MG63 (cell line): ENCODE data around the gene TIAM2. TPM values are rescaled to one million over a fixed set of nuclear protein-coding genes. Genes with fewer than 3 reads are reported as not detected.

ENCODE experiments used
- DNase-seq: peaks from one replicate; pipeline ENCODE4 v3.0.0-alpha.2; 2020
- H3K27me3 ChIP-seq: fragments of 250-450 bp; sonication (Bioruptor Pico); 2 replicates; pipeline ENCODE4 v1.5.1; 2020; ENCODE audit warnings: mild to moderate bottlenecking, moderate library complexity
- H3K36me3 ChIP-seq: fragments of 250-450 bp; sonication (Bioruptor Pico); 2 replicates; pipeline ENCODE4 v1.5.1; 2020; ENCODE audit warnings: mild to moderate bottlenecking, moderate library complexity
- H3K4me3 ChIP-seq: fragments of 250-450 bp; sonication (Bioruptor Pico); 2 replicates; pipeline ENCODE4 v1.5.1; 2020; ENCODE audit warnings: mild to moderate bottlenecking, moderate library complexity
- H3K9me3 ChIP-seq: fragments of 250-450 bp; sonication (Bioruptor Pico); 2 replicates; pipeline ENCODE4 v1.5.1; 2020; ENCODE audit warnings: mild to moderate bottlenecking, moderate library complexity
- total RNA-seq: library from RNA; depleted of rRNA; stranded (reverse); fragments of >200 nt; shearing (Covaris generic); gene quantifications from 2 replicates; pipeline ENCODE4 v1.2.3, GENCODE V29; 2014; ENCODE audit warnings: low replicate concordance

Gene TIAM2
- total RNA-seq, 1 experiment from 2014 or later = 4.9 TPM

GRCh38 chr6:155066921-155067680 lies 72.0 kb downstream of the TIAM2 start:
- peak; percentile 9 for DNase-seq
- Histone ChIP-seq H3K4me3 (no peak overlapping the region), H3K36me3 (no peaks in the 10 kb centered on the region), H3K9me3 (peaks cover 2% of the 10 kb centered on the region; the same call in 1 of the 2 replicates), H3K27me3 (no peaks in the 10 kb centered on the region)

GRCh38 chr6:155067956-155068615 lies 73.0 kb downstream of the TIAM2 start:
- no peak for DNase-seq

GRCh38 chr6:155069543-155069942 lies 74.4 kb downstream of the TIAM2 start:
- DNase-seq = no peak
- no peak overlapping the region for H3K4me3 ChIP-seq

More at GRCh38 chr6:155067956-155068615, 73.0 kb downstream of the TIAM2 start:
- Histone ChIP-seq H3K27me3 (no peaks in the 10 kb centered on the region), H3K9me3 (no peaks in the 10 kb centered on the region), H3K36me3 (no peaks in the 10 kb centered on the region), H3K4me3 (no peak overlapping the region)

GRCh38 chr6:155075930-155076695 lies 81.0 kb downstream of the TIAM2 start:
- no peak for DNase-seq
- H3K9me3 ChIP-seq = no peaks in the 10 kb centered on the region
- no peaks in the 10 kb centered on the region for H3K36me3 ChIP-seq
- H3K4me3 ChIP-seq = no peak overlapping the region
- H3K27me3 ChIP-seq = no peaks in the 10 kb centered on the region

More at GRCh38 chr6:155069543-155069942, 74.4 kb downstream of the TIAM2 start:
- Histone ChIP-seq H3K27me3 (no peaks in the 10 kb centered on the region), H3K9me3 (no peaks in the 10 kb centered on the region), H3K36me3 (no peaks in the 10 kb centered on the region)

- Histone ChIP-seq H3K36me3 (no peaks in the 10 kb centered on the region), H3K27me3 (no peaks in the 10 kb centered on the region), H3K4me3 (no peak overlapping the region), H3K9me3 (no peaks in the 10 kb centered on the region)
- no peak for DNase-seq
Measured at GRCh38 chr6:155077331-155077730, 82.2 kb downstream of the TIAM2 start.

GRCh38 chr6:155077784-155078183 lies 82.7 kb downstream of the TIAM2 start:
- Histone ChIP-seq H3K27me3 (no peaks in the 10 kb centered on the region), H3K9me3 (no peaks in the 10 kb centered on the region), H3K36me3 (no peaks in the 10 kb centered on the region), H3K4me3 (no peak overlapping the region)
- DNase-seq = no peak

GRCh38 chr6:155078331-155078745 lies 83.2 kb downstream of the TIAM2 start:
- Histone ChIP-seq H3K36me3 (no peaks in the 10 kb centered on the region), H3K4me3 (no peak overlapping the region), H3K27me3 (no peaks in the 10 kb centered on the region), H3K9me3 (no peaks in the 10 kb centered on the region)
- DNase-seq = no peak

- H3K36me3 ChIP-seq = no peaks in the 10 kb centered on the region
- H3K9me3 ChIP-seq = no peaks in the 10 kb centered on the region
- H3K27me3 ChIP-seq = no peaks in the 10 kb centered on the region
- DNase-seq = no peak
- H3K4me3 ChIP-seq = no peak overlapping the region
Measured at GRCh38 chr6:155079985-155080452, 84.9 kb downstream of the TIAM2 start.

- peak; percentile 21 for DNase-seq
- Histone ChIP-seq H3K36me3 (no peaks in the 10 kb centered on the region), H3K27me3 (no peaks in the 10 kb centered on the region), H3K9me3 (no peaks in the 10 kb centered on the region), H3K4me3 (no peak overlapping the region)
Measured at GRCh38 chr6:155080881-155081845, 86.0 kb downstream of the TIAM2 start.

- no peaks in the 10 kb centered on the region for H3K27me3 ChIP-seq
- H3K9me3 ChIP-seq = no peaks in the 10 kb centered on the region
- DNase-seq = no peak
- H3K36me3 ChIP-seq = no peaks in the 10 kb centered on the region
- no peak overlapping the region for H3K4me3 ChIP-seq
Measured at GRCh38 chr6:155084431-155085123, 89.5 kb downstream of the TIAM2 start.

- no peaks in the 10 kb centered on the region for H3K27me3 ChIP-seq
- H3K36me3 ChIP-seq = no peaks in the 10 kb centered on the region
- H3K4me3 ChIP-seq = no peak overlapping the region
- H3K9me3 ChIP-seq = no peaks in the 10 kb centered on the region
- peak; percentile 11 for DNase-seq
Measured at GRCh38 chr6:155085582-155086257, 90.6 kb downstream of the TIAM2 start.

- Histone ChIP-seq H3K4me3 (no peak overlapping the region), H3K9me3 (no peaks in the 10 kb centered on the region), H3K27me3 (no peaks in the 10 kb centered on the region), H3K36me3 (no peaks in the 10 kb centered on the region)
- no peak for DNase-seq
Measured at GRCh38 chr6:155088856-155089255, 93.7 kb downstream of the TIAM2 start.

- H3K27me3 ChIP-seq = no peaks in the 10 kb centered on the region
- no peaks in the 10 kb centered on the region for H3K9me3 ChIP-seq
- DNase-seq = no peak
- no peaks in the 10 kb centered on the region for H3K36me3 ChIP-seq
- no peak overlapping the region for H3K4me3 ChIP-seq
Measured at GRCh38 chr6:155089746-155090145, 94.6 kb downstream of the TIAM2 start.

GRCh38 chr6:155090166-155090565 lies 95.1 kb downstream of the TIAM2 start:
- no peaks in the 10 kb centered on the region for H3K36me3 ChIP-seq
- no peaks in the 10 kb centered on the region for H3K9me3 ChIP-seq
- DNase-seq = no peak
- H3K4me3 ChIP-seq = no peak overlapping the region
- no peaks in the 10 kb centered on the region for H3K27me3 ChIP-seq

- DNase-seq = no peak
- Histone ChIP-seq H3K4me3 (no peak overlapping the region), H3K27me3 (no peaks in the 10 kb centered on the region), H3K36me3 (no peaks in the 10 kb centered on the region), H3K9me3 (no peaks in the 10 kb centered on the region)
Measured at GRCh38 chr6:155091756-155092155, 96.6 kb downstream of the TIAM2 start.
